Right atrium auricular region (tissue), 2 donors: ENCODE data around the gene CRISP3. TPM values are rescaled to one million over a fixed set of nuclear protein-coding genes. Genes with fewer than 3 reads are reported as not detected.

ENCODE experiments used
- total RNA-seq, 2 donors: library from RNA; depleted of rRNA; stranded (reverse); fragments of >200 nt; gene quantifications; one replicate each; pipeline ENCODE4 v1.1.0, GENCODE V29; 2016

CRISP3 gene
- total RNA-seq, 2 donors from 2014 or later = not detected

Other genes with a start within 250 kb of the CRISP3 start
- gene GLYATL3, start 244.5 kb downstream of the CRISP3 start, total RNA-seq = not detected
- under 1 TPM in 1 of 2 donors, not detected in 1; 0.75 TPM for gene C6orf141, start 193.7 kb downstream of the CRISP3 start, total RNA-seq
- 1 to 10 TPM; 1.3 to 2.0 TPM for gene RHAG, start 107.5 kb downstream of the CRISP3 start, total RNA-seq
- gene CRISP2, start 30.8 kb downstream of the CRISP3 start, total RNA-seq = not detected
- gene PGK2, start 42.9 kb upstream of the CRISP3 start, total RNA-seq = not detected
- gene CRISP1, start 122.1 kb upstream of the CRISP3 start, total RNA-seq = not detected
- not detected for gene DEFB114, start 219.8 kb upstream of the CRISP3 start, total RNA-seq
- gene DEFB113, start 225.2 kb upstream of the CRISP3 start, total RNA-seq = not detected